HL-60/S4 treated with phorbol 12-myristate 13-acetate at 8.2 ng/mL for 4 days and 3 days (cell line): ENCODE data around the gene KCTD15.

Source experiments
- in situ Hi-C: fragments of 300-500 bp; cut with MboI; formaldehyde crosslinking; loops from 2 replicates; pipeline ENCODE4 v1.15.0; 2022; ENCODE audit warnings: low sequenced_read_pairs

KCTD15 gene, protein sequence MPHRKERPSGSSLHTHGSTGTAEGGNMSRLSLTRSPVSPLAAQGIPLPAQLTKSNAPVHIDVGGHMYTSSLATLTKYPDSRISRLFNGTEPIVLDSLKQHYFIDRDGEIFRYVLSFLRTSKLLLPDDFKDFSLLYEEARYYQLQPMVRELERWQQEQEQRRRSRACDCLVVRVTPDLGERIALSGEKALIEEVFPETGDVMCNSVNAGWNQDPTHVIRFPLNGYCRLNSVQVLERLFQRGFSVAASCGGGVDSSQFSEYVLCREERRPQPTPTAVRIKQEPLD

DNA sequence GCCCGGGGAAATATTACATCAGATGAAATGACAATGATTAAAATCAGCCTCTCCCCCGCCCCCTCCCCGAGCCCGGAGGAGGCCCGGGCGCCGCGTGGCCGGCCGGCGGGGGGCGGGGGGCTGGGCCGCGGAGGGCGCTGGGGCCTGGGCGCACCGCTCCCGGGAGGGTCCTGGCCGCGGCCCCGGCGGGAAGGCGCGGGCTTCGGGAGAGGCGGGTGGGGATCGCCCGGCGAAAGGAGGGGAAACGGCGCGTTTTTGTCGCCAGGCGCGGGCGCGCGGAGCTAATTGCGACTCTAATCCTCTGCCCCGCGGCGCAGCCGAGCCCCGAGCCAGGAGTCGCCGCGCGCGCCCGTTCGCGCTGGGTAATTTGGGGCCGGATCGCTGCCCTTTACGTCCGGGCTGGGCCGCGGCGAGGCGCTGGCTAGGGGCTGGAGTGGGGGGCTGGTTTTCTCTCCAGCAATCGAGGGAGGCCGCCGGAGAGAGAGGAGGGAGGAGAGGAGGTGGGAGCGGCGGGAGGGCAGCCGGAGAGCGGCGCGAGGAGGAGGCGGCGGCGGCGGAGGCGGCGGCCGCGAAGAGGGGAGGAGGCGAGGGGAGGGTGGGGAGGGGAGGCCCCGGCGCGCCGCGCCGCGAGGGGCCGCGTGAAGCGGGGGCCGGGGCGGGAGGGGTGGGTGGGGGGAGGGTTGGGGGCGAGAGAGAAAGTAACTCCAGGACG, at the start of gene KCTD15:
Gene KCTD15, plus strand, starts transcription at position 707 of the 712 bp plus-strand sequence. CDS start 3,585 bp downstream, outside the sequence.
- in situ Hi-C loops, result loop anchor here (25.0 kb wide), 1 partner anchor 191 kb away; no protein-coding TSS in a partner anchor

DNA sequence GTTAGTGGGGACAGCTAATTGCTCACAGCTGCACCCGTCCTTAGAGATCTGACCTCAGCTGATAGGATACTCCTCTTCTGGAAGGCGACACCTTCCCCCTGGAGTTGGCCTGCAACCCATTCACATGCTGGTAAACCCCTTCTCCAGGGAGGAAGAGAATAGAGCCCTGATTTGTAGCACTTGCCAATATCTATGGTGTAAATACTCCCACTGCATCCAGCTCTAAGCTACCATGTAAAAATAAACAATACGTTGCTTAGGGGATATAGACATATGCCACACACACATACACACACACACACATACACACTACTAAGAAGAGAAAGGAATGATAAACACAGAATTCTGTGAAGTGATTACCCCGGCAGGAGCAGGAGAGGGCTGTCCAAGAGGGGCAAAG, 49.4 kb upstream of the KCTD15 start:
- in situ Hi-C loops, result no loop called here

DNA sequence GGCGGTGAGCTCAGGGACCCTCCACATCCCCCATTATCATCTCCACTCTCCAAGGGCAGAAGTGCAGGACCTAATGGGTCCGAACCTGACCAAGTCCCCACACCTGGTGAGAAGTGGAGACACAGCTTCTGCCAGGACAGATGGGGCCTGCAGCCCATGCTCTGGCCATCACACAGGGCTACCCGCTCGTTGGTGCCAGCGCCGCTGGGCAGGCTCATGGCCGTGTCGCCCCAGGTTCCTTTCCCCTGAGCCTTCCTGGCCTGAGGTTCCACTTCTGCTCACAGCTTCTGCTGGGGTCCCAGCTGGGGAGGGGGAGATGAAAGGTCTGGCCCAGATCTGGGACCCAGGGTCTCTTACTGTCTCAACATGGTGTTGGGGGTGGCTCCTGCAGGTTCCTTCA, 48.4 kb upstream of the KCTD15 start:
- in situ Hi-C loops, result no loop called here

DNA sequence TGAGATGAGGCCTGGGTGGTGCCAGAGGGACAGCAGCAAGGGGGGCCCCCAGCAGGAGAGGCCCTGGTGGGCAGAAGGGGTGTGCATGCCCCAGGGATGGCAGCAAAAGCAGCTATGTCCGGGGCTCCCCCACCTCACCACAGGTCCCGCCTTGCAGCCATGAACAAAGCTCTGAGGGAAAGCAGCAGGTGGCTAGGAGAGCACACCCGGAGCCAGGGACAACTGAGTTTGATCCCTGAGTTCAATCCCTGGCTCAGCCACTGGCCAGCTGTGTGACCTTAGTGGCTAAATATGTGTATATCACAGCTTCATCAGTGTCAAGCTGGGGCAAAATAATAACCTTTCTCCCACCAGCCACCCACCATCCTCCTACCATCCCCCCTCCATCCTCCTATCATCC, 47.7 kb upstream of the KCTD15 start:
- in situ Hi-C loops, result no loop called here

DNA sequence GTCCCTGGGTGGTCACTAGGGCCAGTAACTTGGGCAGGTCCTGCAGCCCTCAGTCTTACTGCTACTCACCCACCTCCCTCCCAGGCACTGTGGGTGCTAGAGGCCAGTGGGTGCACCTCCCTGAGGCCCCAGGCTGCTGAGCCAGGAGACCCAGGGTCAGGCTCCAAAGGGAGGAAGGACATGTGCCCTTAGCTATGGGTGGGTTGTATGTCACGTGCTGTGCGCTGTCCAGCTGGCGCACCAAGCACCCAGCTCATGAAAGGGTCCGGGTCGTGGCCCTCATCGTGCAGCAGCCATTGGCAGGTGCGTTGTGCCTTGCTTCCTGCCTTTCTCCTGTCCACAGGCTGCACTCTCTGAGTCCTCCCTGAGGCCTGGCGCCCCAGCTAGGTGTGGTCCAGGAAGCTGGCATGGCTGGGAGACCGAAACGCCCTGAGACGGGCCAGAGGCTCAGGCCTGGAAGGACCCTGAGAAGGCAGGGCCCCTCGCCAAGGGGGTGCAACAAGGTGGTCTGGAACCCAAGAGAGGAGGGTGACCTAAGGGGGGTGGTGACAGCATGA, 47.0 kb upstream of the KCTD15 start:
- in situ Hi-C loops, result loop anchor here (25.0 kb wide), 1 partner anchor 612 kb away; the partner anchor contains the start of gene WDR88

DNA sequence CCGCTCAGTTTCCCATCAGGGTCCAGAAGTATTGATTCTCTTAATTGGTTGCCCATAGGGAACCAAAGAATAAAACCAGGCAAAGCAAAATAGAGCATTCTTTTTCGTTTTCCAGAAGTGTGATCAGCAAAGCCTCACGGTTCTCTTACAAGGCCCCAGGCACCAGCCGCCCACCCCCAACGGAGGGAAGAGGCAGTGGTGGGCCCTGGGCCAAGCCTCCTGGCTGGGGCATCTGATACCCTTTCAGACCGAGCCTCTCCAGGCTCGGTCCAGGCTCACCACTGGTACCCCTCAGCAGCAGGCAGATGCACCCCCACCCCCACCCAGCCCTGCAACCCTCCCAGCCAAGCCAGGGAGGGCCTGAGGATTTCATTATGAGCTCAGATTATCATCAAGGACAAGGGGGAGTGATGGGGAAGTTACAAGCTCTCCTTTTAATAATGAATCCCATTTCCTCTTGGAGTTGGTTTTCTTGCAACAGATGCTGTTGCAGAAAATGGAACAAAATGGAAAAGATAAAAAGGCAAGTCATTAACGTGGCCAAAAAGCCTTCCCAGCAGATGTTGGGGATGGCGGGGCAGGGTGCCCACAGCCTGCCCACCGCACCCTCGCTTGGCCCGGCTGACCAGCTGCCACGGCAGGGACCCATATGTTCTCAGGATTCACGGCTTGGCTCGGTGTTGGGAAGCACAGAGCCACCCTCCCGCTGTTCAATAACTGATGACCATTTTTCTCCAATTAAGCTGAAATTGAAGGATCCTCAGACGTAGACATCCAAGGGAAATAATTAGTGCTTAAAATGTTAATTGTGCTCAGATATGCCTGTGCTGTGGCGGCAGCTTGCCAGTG, 45.9 kb upstream of the KCTD15 start:
- in situ Hi-C loops, result loop anchor here (25.0 kb wide), 1 partner anchor 614 kb away; the partner anchor contains the start of gene WDR88

DNA sequence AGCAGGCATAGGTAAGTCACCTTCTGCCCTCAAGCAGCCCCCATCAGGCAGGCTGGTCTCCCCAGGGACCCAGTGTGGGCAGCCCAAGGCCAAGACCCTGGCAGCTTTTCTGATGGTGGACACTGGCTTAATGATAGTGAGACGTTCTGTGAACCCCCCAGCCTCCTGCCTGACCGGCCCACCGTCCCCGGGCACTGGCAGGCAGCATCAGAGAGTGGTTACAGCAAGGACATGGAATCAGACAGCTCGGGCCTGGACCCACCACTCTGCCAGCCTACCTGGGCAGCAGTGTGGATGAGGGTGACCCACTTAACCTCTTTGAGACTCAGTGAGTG, 45.3 kb upstream of the KCTD15 start:
- in situ Hi-C loops, result loop anchor here (25.0 kb wide), 1 partner anchor 614 kb away; the partner anchor contains the start of gene WDR88

DNA sequence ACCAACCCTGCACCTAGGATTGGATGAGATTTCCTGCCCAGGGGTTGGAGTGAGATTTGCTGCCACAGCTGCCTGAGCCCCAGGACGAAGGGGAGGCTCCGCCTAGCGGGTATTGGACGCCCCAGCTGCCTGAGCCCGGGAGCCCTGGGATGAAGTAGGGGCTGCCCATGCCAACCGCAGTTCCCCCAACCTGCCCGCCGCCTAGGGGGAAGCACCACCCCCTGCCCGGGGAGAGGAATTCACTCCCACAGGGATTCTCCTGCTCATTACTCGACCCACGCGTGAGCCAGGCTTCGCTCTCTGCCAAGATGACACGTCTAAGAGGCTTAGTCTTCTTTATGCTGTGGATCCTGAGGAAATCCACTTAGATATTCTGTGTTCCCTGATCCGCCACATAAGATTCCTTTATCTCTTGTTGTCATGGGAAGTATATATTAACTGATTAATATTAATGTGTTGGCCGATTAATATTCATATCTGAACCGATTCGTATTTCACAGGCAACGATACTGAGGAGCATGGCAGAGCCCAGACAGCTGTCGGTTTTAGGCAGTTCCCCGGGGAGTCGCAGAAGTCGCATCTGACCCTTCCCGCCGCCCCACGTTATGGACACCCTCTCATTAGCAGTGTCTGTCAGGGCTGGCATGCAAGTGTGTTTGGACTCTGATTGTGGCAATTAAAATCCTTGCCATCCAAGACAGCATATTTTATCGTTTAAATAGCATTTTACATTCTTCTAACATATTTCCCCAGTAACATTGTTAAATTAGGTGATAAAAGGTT, 44.5 kb upstream of the KCTD15 start:
- in situ Hi-C loops, result loop anchor here (25.0 kb wide), 1 partner anchor 615 kb away; the partner anchor contains the start of gene WDR88

DNA sequence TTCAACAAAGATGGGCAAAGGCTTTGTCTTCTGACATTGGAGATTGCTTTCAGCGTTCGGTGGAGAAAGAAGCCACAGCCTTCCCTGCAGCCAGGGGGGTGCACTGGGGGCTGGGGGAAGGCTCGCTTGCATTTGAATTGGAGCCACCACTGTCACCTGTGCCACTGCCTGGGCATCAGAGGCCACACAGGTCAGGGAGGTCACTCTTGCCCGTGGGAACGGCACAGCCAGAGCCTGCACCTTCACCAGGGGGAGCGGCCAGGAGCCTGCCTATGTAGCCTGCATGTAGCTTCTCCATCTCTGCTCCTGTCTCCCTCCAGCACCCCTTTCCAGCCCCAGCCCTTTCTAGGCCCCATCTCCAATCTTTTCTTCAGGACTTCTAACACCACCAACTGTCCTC, 43.7 kb upstream of the KCTD15 start:
- in situ Hi-C loops, result loop anchor here (25.0 kb wide), 1 partner anchor 616 kb away; the partner anchor contains the start of gene WDR88

DNA sequence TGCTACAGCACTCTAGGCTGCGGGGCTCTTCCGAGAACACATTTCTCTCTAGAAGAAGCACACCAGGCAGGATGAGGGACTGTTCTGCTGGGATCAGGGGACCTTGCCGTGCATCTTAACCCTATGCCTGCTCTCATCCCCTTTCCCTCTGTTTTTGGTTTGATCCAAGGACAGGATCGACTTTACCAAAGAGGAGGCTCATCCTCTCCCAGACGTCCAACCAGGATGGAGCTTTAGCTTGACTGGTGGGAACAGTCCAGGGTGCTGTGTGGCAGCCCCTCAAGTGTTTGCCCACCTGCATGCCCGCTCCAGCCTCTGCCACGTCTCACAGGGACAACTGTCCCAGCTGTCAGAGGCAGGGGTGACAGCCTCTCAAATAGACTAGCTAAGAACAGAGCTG, 42.3 kb upstream of the KCTD15 start:
- in situ Hi-C loops, result loop anchor here (25.0 kb wide), 1 partner anchor 617 kb away; the partner anchor contains the start of gene WDR88

DNA sequence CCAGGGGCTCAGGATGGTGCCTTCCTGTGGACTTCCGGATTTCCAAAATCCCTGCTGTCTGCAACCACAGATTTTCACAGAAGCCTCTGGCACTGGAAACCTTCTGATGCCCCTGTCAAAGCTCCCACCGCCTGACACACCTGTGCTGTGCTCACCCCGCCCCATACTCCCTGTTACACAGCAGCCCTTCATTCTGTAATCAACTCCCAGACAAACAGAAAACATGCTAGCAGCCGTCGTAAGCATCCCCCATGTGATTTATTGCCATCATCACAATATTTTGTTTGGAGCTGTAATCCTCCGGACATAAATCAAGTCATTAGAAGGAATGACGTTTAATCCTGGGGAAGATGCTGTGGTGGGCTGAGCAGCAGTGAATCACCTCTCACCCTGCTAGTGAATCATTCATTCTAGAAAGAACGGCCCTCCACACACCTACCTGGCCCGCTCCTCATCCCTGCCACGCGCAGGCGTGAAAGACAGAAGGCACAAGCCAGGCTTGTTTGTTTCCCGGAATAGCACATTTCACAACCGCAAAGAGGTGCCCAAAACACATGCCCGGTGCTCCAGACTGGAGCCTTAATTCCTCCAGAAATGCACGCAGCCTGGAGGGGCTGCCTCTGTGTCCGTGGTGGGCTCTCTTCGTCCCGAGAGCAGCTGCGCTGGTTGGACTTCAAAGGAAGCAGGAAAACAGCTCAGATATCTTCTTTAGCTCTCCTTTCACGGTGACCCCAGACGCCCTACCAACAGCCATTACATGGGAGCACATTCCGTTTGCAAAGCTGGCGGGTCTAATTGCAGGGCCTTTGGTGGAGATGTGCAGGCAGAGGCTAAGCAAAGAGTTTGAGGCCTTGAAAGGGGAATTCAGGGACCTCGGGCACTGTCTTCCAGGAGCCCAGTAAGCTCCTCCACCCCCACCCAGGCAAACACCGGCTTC, 41.3 kb upstream of the KCTD15 start:
- in situ Hi-C loops, result loop anchor here (25.0 kb wide), 1 partner anchor 618 kb away; the partner anchor contains the start of gene WDR88

DNA sequence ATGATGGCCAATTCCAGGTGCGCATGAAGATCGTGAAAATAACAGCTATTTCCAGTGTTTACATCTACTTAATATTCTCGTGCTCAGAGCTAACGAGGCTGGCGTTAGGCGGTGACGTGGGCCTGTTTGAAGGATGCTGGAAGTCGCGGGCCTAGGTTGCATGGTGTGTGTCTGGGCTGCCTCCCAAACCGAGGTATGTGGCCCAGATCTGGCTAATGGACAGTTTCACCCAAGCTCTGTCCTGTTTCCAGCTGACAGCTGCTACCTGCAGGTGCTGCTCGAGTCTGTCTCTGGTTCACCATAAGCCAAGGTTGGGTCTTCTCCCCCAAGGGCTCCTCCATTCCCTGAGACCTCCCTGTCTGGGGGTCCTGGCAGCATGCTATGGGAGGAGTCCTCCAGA, 40.5 kb upstream of the KCTD15 start:
- in situ Hi-C loops, result loop anchor here (25.0 kb wide), 1 partner anchor 619 kb away; the partner anchor contains the start of gene WDR88

DNA sequence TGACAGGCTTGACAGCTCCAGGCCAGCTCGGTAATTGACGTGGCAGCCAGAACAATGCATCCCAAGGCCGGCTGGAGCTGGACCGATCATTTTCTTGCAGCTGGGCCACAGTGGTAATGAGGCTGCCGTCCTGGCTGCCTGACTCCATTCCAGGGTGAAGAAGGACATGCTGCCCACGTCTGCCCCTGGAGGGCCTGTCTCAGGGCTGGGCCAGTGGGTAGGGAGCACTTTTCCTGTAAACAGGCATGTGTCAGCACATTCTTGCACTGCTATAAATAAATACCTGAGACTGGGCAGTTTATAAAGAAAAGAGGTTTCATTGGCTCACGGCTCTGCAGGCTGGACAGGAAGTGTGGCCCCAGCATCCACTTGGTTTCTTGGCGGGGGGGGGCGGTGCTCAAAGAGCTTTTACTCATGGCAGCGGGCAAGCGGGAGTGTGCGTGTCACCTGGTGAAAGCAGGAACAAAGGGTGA, 38.1 kb upstream of the KCTD15 start:
- in situ Hi-C loops, result loop anchor here (25.0 kb wide), 1 partner anchor 621 kb away; the partner anchor contains the start of gene WDR88

DNA sequence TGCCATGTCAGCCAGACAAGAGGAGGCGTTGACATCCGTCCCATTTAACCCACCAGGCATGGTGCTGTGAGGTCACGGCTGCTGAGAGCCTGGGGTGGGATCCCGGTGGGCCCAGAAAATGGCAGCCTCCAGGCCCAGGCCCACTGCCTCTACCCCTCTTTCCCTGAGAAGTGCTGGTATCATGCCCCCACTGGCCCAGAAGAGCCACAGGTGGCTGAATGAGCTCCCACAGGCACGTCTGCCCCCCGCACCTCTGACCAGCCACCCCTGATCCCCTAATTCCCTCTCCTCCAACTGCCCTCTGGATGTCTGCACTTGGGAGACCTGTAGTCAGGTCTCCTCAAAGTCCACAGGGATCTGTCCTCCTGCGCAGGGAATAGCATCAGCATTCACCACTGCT, 37.3 kb upstream of the KCTD15 start:
- in situ Hi-C loops, result loop anchor here (25.0 kb wide), 1 partner anchor 622 kb away; the partner anchor contains the start of gene WDR88

DNA sequence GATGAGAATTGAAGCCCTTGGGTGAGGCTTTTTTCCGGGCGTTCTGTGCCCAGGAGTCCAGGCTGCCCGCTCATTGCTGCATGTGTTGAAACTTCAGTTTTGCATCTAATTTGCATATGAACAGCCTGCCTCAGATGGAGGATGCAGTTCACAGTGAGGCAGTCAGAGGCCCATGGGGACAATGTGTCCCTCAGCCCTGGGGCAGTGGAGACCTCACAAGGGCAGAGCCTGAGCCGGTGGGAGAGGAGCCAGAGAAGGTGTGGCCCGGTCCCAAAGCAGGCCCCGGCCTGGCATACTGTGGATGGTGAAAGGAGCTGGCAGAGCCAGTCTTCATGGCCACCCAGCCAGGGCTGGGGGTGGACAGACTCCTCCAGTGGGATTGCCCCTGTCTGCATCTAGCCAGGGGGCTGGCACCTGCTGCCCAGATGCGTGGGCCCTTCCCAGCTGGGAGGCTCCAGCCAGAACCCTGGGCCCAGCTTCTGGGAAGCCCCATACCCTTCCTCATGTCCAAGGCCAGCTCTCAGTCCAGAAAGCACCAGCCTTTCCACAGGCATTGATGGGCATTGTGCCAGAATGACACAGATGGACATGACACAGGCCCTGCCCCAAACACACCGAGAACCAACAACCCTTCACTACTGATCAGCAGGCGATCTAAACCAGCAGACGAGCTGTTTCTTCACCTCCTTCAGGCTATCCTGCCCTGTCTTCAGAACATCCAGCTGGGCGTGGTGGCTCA, 32.9 kb upstream of the KCTD15 start:
- in situ Hi-C loops, result loop anchor here (25.0 kb wide), 1 partner anchor 627 kb away; the partner anchor contains the start of gene WDR88

DNA sequence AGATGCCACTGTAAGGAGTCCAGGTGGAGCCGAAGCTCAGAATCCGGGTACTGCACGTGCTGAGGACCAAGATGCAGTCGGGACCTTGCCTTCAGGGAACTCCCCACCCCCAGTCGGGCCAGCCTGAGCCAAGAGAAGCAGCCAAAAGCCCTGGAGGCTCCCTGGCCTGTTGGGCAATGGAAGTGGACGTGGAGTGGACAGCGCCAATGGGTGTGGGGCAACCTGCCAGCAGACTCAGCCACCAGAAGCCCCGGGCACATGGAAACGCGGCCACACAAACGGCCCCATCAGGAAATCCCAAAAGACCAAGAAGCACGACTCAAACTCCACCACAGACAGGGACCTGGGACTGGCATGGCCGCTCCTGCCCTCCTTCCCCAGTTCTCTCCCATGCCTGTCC, 30.0 kb upstream of the KCTD15 start:
- in situ Hi-C loops, result loop anchor here (25.0 kb wide), 1 partner anchor 629 kb away; the partner anchor contains the start of gene WDR88

DNA sequence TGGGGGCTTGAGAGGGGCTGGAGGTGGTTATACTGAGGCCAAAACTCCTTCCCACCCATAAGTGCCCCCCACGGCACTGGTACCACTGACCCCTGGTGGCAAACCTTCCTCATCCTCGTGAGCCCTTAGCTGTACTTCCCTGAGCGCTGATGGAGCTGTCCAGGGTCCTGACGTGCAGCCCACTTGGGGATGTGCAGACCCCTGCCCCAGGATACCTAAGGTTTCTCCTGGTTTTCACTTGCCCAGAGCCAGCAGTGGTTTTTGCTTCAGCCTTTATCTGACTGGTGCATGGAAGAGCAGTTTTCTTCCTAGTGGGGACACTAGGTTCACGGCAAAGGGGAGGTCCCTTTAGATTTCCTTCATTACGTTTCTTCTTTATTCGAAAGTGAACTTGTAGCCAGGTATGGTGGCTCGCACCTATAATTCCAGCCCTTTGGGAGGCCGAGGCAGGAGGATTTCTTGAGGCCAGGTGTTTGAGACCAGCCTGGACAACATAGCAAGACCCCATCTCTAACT, 28.7 kb upstream of the KCTD15 start:
- in situ Hi-C loops, result loop anchor here (25.0 kb wide), 1 partner anchor 631 kb away; the partner anchor contains the start of gene WDR88
